Suprapubic skin (tissue), 4 donors: ENCODE data around the gene PAK1. TPM values are rescaled to one million over a fixed set of nuclear protein-coding genes. Genes with fewer than 3 reads are reported as not detected.
A peak's percentile ranks its signal among the peaks of the same experiment; 100 is the strongest.
"Not testable (repeated sequence)": the region's sequence is repeated elsewhere in the genome, so short reads cannot be mapped to it uniquely, and the experiment has no call there.

Experiments used
- DNase-seq, 2 donors: peaks; one replicate each; pipeline ENCODE4 v3.0.0-alpha.2; 2019; ENCODE audit warnings: low spot score in 2 of 2
- H3K27ac ChIP-seq: fragments of 200-600 bp; sonication (generic); one replicate; pipeline ENCODE4 v1.5.1; 2019
- H3K27me3 ChIP-seq: fragments of 200-600 bp; sonication (generic); one replicate; pipeline ENCODE4 v1.5.1; 2019
- H3K36me3 ChIP-seq: fragments of 200-600 bp; sonication (generic); one replicate; pipeline ENCODE4 v1.5.1; 2019
- H3K4me1 ChIP-seq: fragments of 200-600 bp; sonication (generic); one replicate; pipeline ENCODE4 v1.5.1; 2019
- H3K4me3 ChIP-seq: fragments of 200-600 bp; sonication (generic); one replicate; pipeline ENCODE4 v1.5.1; 2019; ENCODE audit warnings: mild to moderate bottlenecking
- H3K9me3 ChIP-seq: fragments of 200-600 bp; sonication (generic); one replicate; pipeline ENCODE4 v1.5.1; 2019
- EP300 ChIP-seq: sonication (generic); formaldehyde crosslinking; IDR thresholded peaks from one replicate; pipeline ENCODE4 v1.6.1; 2017; ENCODE audit warnings: antibody characterized with exemption
- POLR2A ChIP-seq, 2 donors: fragments of 450-650 bp; IDR thresholded peaks; one replicate each; pipeline ENCODE4 v1.6.1; 2017; ENCODE audit warnings: antibody characterized with exemption in 2 of 2, mild to moderate bottlenecking in 2 of 2, moderate library complexity in 2 of 2
- POLR2AphosphoS5 ChIP-seq, 3 donors: sonication (generic); formaldehyde crosslinking; IDR thresholded peaks; one replicate each; pipeline ENCODE4 v1.6.1; 2017; ENCODE audit warnings: antibody characterized with exemption in 3 of 3
- WGBS: methylation state at CpG from one replicate; pipeline ENCODE4 v1.1.5; 2018; 5-methylcytosine and 5-hydroxymethylcytosine counted together
- total RNA-seq, 4 donors: library from RNA; depleted of rRNA; stranded (reverse); fragments of >200 nt; gene quantifications; one replicate each; pipeline ENCODE4 v1.1.0, GENCODE V29; 2016
- TF ChIP-seq, protein P1 (sequence below), 2 donors: fragments of 200-600 bp in 1 of 2; fragments of 450-650 bp in 1 of 2; sonication (generic) in 1 of 2; IDR thresholded peaks; one replicate each; pipeline ENCODE4 v1.5.1; 2016 to 2019; ENCODE audit warnings: antibody characterized with exemption in 2 of 2, mild to moderate bottlenecking in 1 of 2, moderate library complexity in 1 of 2

Gene PAK1
- total RNA-seq, 4 donors from 2014 or later, result 23.4 to 47.9 (median 28.9) TPM

DNA sequence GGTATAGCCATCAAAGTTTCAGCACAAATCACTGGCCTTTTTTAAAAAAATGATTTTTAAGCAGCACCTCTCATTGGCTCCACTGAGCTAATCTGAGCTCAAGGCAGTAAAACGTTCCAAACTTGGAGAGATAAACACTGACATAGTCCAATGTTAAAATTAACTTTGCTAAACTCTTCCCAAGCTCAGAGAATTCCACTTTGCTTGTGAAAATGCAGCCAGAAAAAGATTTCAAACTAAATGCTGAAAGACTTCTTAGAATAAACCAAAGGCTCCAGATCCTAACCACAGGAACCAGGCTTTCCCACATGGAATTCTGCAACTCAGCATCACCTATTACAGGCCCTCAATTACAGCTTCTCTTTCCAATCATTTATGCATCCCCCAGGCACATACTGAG, 87.7 kb downstream of the PAK1 start:
- Histone ChIP-seq H3K27ac (no peak overlapping the region), H3K27me3 (no peaks in the 10 kb centered on the region), H3K4me3 (no peak overlapping the region), H3K9me3 (no peaks in the 10 kb centered on the region), H3K4me1 (no peaks in the 10 kb centered on the region), H3K36me3 (peaks cover 3% of the 10 kb centered on the region)
- TF ChIP-seq EP300 (no peak), POLR2AphosphoS5 (IDR thresholded peaks at IDR 0.05) (no peak), POLR2A (IDR thresholded peaks at IDR 0.05) (no peak)
- TF ChIP-seq, protein P1, sequence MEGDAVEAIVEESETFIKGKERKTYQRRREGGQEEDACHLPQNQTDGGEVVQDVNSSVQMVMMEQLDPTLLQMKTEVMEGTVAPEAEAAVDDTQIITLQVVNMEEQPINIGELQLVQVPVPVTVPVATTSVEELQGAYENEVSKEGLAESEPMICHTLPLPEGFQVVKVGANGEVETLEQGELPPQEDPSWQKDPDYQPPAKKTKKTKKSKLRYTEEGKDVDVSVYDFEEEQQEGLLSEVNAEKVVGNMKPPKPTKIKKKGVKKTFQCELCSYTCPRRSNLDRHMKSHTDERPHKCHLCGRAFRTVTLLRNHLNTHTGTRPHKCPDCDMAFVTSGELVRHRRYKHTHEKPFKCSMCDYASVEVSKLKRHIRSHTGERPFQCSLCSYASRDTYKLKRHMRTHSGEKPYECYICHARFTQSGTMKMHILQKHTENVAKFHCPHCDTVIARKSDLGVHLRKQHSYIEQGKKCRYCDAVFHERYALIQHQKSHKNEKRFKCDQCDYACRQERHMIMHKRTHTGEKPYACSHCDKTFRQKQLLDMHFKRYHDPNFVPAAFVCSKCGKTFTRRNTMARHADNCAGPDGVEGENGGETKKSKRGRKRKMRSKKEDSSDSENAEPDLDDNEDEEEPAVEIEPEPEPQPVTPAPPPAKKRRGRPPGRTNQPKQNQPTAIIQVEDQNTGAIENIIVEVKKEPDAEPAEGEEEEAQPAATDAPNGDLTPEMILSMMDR (IDR thresholded peaks at IDR 0.05), result no peak
- no peak for DNase-seq
- 43% methylated on average over 1 of the region's 1 CpG for WGBS

DNA sequence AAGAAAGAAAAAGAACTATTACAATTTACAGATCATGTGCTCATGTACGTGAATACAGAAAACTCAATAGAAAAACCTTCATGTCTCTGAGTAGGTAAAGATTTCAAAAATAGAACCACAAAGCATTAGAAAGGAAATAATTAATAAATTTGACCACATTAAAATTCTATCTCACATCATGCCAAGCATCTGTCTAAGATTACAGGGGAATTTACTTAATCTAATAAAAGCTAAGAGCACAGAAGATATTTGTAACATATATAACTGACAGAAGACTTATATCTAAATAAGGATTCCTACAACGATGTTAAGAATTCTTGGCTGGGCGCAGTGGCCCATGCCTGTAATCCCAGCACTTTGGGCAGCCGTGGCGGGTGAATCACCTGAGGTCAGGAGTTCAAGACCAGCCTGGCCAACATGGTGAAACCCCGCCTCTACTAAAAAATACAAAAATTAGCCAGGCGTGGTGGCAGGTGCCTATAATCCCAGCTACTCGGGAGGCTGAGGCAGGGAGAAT, 88.6 kb downstream of the PAK1 start:
- DNase-seq, H3K27ac ChIP-seq, H3K9me3 ChIP-seq, H3K4me3 ChIP-seq, H3K36me3 ChIP-seq, H3K27me3 ChIP-seq, H3K4me1 ChIP-seq: not testable (repeated sequence)
- WGBS, result 90% methylated on average over 8 of the region's 8 CpGs

DNA sequence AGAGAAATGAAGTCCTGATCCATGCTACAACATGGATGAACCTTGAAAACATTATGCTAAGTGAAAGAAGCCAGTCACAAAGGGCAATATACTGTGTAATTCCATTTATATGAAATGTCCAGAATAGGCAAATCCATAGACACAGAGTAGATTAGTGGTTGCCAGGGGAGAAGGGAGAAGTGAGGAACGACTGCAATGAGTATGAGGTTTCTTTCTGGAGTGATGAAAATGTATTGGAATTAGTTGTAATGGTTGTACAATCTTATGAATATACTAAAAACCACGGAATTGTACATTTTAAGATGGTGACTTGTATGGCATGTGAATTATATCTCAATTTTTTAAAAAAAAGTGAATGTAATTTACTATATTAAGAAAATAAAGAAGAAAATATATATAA, 89.3 kb downstream of the PAK1 start:
- H3K4me1 ChIP-seq, result no peaks in the 10 kb centered on the region
- H3K27me3 ChIP-seq, result no peaks in the 10 kb centered on the region
- WGBS, result 74% methylated on average over 2 of the region's 2 CpGs
- H3K9me3 ChIP-seq, result no peaks in the 10 kb centered on the region
- H3K4me3 ChIP-seq, result no peak overlapping the region
- peaks cover under 1% of the 10 kb centered on the region for H3K36me3 ChIP-seq
- TF ChIP-seq, protein P1 (IDR thresholded peaks at IDR 0.05), result no peak
- no peak for TF ChIP-seq POLR2A (IDR thresholded peaks at IDR 0.05)
- no peak for DNase-seq
- no peak overlapping the region for H3K27ac ChIP-seq

DNA sequence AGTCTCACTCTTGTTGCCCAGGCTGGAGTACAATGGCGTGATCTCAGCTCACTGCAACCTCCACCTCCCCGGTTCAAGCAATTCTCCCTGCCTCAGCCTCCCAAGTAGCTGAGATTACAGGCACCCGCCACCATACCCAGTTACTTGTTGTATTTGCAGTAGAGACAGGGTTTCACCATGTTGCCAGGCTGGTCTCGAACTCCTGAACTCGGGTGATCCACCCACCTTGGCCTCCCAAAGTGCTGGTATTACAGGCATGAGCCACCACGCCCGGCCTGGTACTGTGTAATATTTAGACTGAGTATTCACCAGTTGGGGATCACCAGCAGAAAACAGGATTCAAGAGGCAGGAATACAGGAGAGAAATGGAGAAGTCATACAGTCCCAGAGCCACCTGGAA, 90.5 kb downstream of the PAK1 start:
- H3K27me3 ChIP-seq, result not testable (repeated sequence)
- 95% methylated on average over 7 of the region's 7 CpGs for WGBS
- DNase-seq, result peak in 1 of 2 donors; percentile 56

DNA sequence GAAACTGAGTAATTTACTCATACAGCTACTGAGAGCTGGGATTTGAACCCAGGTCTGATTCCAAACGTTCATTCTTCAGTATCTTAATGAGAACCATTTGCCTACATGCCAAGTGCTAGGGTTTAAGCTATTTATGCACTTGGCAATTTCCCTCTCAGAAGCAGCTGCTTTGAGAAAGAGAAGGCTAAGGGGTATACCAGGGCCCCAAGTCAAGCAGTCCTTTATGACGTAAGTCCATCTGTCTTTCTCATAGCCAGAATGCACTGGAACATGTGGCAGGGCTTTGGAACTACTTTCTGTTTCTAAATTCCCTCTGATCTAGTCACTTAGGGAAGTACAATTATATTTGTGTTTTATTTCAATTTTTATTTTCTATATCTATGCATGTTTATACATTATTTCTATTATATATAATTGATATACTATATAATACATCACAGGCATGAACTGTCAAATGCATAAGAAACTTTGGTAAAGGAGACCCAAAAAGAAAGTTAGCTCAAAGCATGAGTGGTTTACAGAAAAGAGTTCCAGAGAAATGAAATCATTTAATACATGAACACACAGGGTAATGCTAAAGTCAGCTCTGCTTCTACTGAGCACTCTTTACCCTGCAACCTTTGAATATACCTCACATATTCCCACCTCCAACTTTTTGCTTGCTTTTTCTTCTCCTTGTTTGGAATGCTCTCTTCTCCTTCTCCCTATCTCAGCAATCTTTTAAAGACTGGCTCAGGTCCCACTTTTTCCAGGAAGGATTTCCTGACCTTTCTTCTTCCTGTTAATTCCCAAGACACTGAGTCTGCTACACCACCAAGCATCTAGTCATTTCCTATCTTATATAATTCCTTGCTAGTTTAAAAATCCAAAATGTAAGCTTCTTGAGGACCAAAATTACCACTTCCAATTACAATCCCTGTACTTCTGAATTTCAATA, 91.9 kb downstream of the PAK1 start:
- no peaks in the 10 kb centered on the region for H3K27me3 ChIP-seq
- TF ChIP-seq POLR2A (IDR thresholded peaks at IDR 0.05), result no peak
- no peak for TF ChIP-seq EP300
- WGBS, result 57% methylated on average over 2 of the region's 2 CpGs
- no peak overlapping the region for H3K4me3 ChIP-seq
- no peaks in the 10 kb centered on the region for H3K4me1 ChIP-seq
- peaks cover 12% of the 10 kb centered on the region for H3K36me3 ChIP-seq
- no peaks in the 10 kb centered on the region for H3K9me3 ChIP-seq
- DNase-seq, result no peak
- no peak overlapping the region for H3K27ac ChIP-seq

More for the DNA sequence above, 90.5 kb downstream of the PAK1 start:
- H3K36me3 ChIP-seq, H3K4me1 ChIP-seq, H3K27ac ChIP-seq, H3K9me3 ChIP-seq, H3K4me3 ChIP-seq: not testable (repeated sequence)

DNA sequence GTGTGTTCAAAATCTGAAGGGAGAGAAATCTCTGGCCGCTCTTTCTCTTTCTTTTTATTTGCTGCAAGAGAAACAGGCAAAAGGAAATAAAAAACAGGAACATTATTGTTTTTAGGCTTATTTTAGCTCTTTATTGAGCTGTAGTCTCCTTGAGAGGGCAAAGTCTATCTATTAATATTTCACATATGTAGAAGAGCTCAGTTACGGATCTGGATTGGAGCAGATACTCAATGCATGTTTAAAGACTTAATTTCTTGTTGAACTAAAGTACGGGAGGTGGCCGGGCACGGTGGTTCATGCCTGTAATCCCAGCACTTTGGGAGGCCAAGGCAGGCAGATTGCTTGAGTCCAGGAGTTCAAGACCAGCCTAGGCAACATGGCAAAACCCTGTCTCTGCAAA, 94.0 kb downstream of the PAK1 start:
- 89% methylated on average over 5 of the region's 5 CpGs for WGBS
- no peak for DNase-seq
- TF ChIP-seq POLR2A (IDR thresholded peaks at IDR 0.05) (no peak), EP300 (no peak), POLR2AphosphoS5 (IDR thresholded peaks at IDR 0.05) (no peak)
- TF ChIP-seq, protein P1 (IDR thresholded peaks at IDR 0.05), result no peak

More for the DNA sequence above, 94.0 kb downstream of the PAK1 start:
- Histone ChIP-seq H3K27ac (no peak overlapping the region), H3K4me3 (no peak overlapping the region), H3K27me3 (no peaks in the 10 kb centered on the region), H3K9me3 (no peaks in the 10 kb centered on the region), H3K36me3 (peaks cover 14% of the 10 kb centered on the region), H3K4me1 (no peaks in the 10 kb centered on the region)
